Erythroblast (primary cell): ENCODE data around the gene CCDC92.

Experiments used
- GATA1 ChIP-seq: IDR thresholded peaks from 2 replicates; pipeline ENCODE4 v1.6.1; 2011; ENCODE audit warnings: low read depth, mild to moderate bottlenecking, control low read depth, low read length, moderate library complexity
- POLR2A ChIP-seq: IDR thresholded peaks from 2 replicates; pipeline ENCODE4 v1.6.1; 2011; ENCODE audit warnings: mild to moderate bottlenecking, low read length

GRCh38 chr12:123976227-123976826 is 3.7 kb upstream of the CCDC92 start:
- TF ChIP-seq POLR2A, result no peak
- TF ChIP-seq GATA1, result no peak
